ENCODE results near the gene WNT2B. TPM values are rescaled to one million over a fixed set of nuclear protein-coding genes. Genes with fewer than 3 reads are reported as not detected.

WNT2B gene
- total and polyA plus RNA-seq, 9 of the 15 experiments (the other 6 are each of a cell fraction or from before 2014, with no cell fraction given): 0.02 to 0.06 (median 0.04) TPM; not detected in 3

- TF ChIP-seq KHSRP (IDR thresholded peaks at IDR 0.05) (no peak), ZNF766 (CRISPR knock-in tag; conservative IDR thresholded peaks at IDR 0.05) (no peak), ZNF668 (CRISPR knock-in tag; IDR thresholded peaks at IDR 0.05) (no peak), ZZZ3 (IDR thresholded peaks at IDR 0.05) (no peak), ZNF121 (CRISPR knock-in tag; conservative IDR thresholded peaks at IDR 0.05) (no peak), PYGO2 (tag; IDR thresholded peaks at IDR 0.05) (no peak), CCNT2 (IDR thresholded peaks at IDR 0.05; ENCODE audit: borderline replicate concordance, extremely low read depth, insufficient read length, low read depth, low read length) (no peak), RAD51 (IDR thresholded peaks at IDR 0.05; ENCODE audit: borderline replicate concordance, low read depth) (no peak), CGGBP1 (CRISPR knock-in tag; IDR thresholded peaks at IDR 0.05) (no peak), ZBTB8A (IDR thresholded peaks at IDR 0.05; ENCODE audit: partially characterized antibody) (no peak), BHLHE40 (IDR thresholded peaks at IDR 0.05; ENCODE audit: low read length) (no peak), ZBTB9 (CRISPR knock-in tag; IDR thresholded peaks at IDR 0.05) (no peak)
- TF ChIP-seq, protein P1, sequence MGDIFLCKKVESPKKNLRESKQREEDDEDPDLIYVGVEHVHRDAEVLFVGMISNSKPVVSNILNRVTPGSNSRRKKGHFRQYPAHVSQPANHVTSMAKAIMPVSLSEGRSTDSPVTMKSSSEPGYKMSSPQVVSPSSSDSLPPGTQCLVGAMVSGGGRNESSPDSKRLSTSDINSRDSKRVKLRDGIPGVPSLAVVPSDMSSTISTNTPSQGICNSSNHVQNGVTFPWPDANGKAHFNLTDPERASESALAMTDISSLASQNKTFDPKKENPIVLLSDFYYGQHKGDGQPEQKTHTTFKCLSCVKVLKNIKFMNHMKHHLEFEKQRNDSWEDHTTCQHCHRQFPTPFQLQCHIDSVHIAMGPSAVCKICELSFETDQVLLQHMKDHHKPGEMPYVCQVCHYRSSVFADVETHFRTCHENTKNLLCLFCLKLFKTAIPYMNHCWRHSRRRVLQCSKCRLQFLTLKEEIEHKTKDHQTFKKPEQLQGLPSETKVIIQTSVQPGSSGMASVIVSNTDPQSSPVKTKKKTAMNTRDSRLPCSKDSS (IDR thresholded peaks at IDR 0.05; ENCODE audit: low read depth, partially characterized antibody): no peak
- TF ChIP-seq, protein P2, sequence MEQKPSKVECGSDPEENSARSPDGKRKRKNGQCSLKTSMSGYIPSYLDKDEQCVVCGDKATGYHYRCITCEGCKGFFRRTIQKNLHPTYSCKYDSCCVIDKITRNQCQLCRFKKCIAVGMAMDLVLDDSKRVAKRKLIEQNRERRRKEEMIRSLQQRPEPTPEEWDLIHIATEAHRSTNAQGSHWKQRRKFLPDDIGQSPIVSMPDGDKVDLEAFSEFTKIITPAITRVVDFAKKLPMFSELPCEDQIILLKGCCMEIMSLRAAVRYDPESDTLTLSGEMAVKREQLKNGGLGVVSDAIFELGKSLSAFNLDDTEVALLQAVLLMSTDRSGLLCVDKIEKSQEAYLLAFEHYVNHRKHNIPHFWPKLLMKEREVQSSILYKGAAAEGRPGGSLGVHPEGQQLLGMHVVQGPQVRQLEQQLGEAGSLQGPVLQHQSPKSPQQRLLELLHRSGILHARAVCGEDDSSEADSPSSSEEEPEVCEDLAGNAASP (IDR thresholded peaks at IDR 0.05): no peak
- TF ChIP-seq, protein P3, sequence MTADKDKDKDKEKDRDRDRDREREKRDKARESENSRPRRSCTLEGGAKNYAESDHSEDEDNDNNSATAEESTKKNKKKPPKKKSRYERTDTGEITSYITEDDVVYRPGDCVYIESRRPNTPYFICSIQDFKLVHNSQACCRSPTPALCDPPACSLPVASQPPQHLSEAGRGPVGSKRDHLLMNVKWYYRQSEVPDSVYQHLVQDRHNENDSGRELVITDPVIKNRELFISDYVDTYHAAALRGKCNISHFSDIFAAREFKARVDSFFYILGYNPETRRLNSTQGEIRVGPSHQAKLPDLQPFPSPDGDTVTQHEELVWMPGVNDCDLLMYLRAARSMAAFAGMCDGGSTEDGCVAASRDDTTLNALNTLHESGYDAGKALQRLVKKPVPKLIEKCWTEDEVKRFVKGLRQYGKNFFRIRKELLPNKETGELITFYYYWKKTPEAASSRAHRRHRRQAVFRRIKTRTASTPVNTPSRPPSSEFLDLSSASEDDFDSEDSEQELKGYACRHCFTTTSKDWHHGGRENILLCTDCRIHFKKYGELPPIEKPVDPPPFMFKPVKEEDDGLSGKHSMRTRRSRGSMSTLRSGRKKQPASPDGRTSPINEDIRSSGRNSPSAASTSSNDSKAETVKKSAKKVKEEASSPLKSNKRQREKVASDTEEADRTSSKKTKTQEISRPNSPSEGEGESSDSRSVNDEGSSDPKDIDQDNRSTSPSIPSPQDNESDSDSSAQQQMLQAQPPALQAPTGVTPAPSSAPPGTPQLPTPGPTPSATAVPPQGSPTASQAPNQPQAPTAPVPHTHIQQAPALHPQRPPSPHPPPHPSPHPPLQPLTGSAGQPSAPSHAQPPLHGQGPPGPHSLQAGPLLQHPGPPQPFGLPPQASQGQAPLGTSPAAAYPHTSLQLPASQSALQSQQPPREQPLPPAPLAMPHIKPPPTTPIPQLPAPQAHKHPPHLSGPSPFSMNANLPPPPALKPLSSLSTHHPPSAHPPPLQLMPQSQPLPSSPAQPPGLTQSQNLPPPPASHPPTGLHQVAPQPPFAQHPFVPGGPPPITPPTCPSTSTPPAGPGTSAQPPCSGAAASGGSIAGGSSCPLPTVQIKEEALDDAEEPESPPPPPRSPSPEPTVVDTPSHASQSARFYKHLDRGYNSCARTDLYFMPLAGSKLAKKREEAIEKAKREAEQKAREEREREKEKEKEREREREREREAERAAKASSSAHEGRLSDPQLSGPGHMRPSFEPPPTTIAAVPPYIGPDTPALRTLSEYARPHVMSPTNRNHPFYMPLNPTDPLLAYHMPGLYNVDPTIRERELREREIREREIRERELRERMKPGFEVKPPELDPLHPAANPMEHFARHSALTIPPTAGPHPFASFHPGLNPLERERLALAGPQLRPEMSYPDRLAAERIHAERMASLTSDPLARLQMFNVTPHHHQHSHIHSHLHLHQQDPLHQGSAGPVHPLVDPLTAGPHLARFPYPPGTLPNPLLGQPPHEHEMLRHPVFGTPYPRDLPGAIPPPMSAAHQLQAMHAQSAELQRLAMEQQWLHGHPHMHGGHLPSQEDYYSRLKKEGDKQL (CRISPR knock-in tag; IDR thresholded peaks at IDR 0.05; ENCODE audit: borderline replicate concordance): no peak
These were observed 6.7 kb upstream of the WNT2B start (continued) for GRCh38 chr1:112501810-112502641.

Measured in K562 (cell line).